HepG2 (cell line): ENCODE results near the gene NDNF. TPM values are rescaled to one million over a fixed set of nuclear protein-coding genes. Genes with fewer than 3 reads are reported as not detected.

ENCODE experiments used
- ATAC-seq: fragments of 200-7000 bp; cut with Tn5 transposase; 3 replicates; pipeline ENCODE4 v1.9.1; 2020; ENCODE audit warnings: mild to moderate bottlenecking, moderate library complexity
- BruUV-seq: library from RNA; stranded (reverse); fragments of 400-500 nt; replicated peaks from 2 replicates; lab custom pipeline; 2021; lab: Mats Ljungman, UMichigan
- CTCF ChIA-PET: fragments of 300-600 bp; formaldehyde crosslinking; extraction: SDS; loops from one replicate; lab custom pipeline; 2021; ENCODE audit warnings: low total read pairs, inconsistent platforms, low intra/inter-chr PET ratio; lab: Yijun Ruan, JAX
- POLR2A ChIA-PET: fragments of 350-600 bp; sonication (Branson Sonifier 250); formaldehyde crosslinking; loops from one replicate; lab custom pipeline; 2020; ENCODE audit warnings: antibody characterized with exemption, inconsistent platforms; lab: Yijun Ruan, JAX
- DNase-seq: peaks from one replicate; pipeline ENCODE4 v3.0.0-alpha.2; 2015; ENCODE audit warnings: low spot score
- FAIRE-seq: peaks from 3 replicates; lab custom pipeline; 2011; peaks lifted over from hg19 to GRCh38; lab: Jason Lieb, UNC
- H2AFZ ChIP-seq: one replicate; pipeline ENCODE4 v1.6.1; 2011; ENCODE audit warnings: low read length, inconsistent platforms
- H3K27ac ChIP-seq: fragments of 300-600 bp; 3 replicates; pipeline ENCODE4 v1.8.0; 2011; ENCODE audit warnings: mixed run types, mild to moderate bottlenecking, mixed read lengths, low read length, inconsistent platforms; ENCODE audit not compliant: insufficient read depth; ENCODE audit errors: extremely low read length
- H3K27me3 ChIP-seq, 2 experiments: fragments of 200-600 bp in 1 of 2; 2 replicates in 1 of 2; 3 replicates in 1 of 2; pipeline versions ENCODE4 v1.6.0 to v1.8.0; 2011; ENCODE audit warnings: low read length in 2 of 2, mild to moderate bottlenecking in 2 of 2, moderate library complexity in 2 of 2, inconsistent platforms in 1 of 2; ENCODE audit not compliant: insufficient read depth in 2 of 2, control insufficient read depth in 1 of 2
- H3K36me3 ChIP-seq, 2 experiments: fragments of 200-600 bp in 1 of 2; replicated peaks in 1 of 2; 2 replicates in 1 of 2; 3 replicates in 1 of 2; pipeline versions ENCODE4 v1.5.1 to v1.8.0; 2011; ENCODE audit warnings: low read length in 2 of 2, inconsistent platforms in 1 of 2; ENCODE audit not compliant: insufficient read depth in 2 of 2, control insufficient read depth in 1 of 2
- H3K4me1 ChIP-seq: 2 replicates; pipeline ENCODE4 v1.5.1; 2012; ENCODE audit warnings: low read length, inconsistent platforms; ENCODE audit not compliant: insufficient read depth
- H3K4me2 ChIP-seq: 2 replicates; pipeline ENCODE4 v1.6.0; 2011; ENCODE audit warnings: low read depth, low read length, inconsistent platforms
- H3K4me3 ChIP-seq, 3 experiments: fragments of 200-600 bp in 1 of 3; sonication (generic), shearing (Covaris generic) in 1 of 3; replicated peaks in 1 of 3; 2 replicates each; pipeline ENCODE4 v1.5.1; 2011 to 2016; ENCODE audit warnings: low read length in 3 of 3, inconsistent platforms in 2 of 3, low read depth in 2 of 3, mild to moderate bottlenecking in 2 of 3, control low read depth in 1 of 3, mixed read lengths in 1 of 3; ENCODE audit not compliant: insufficient read depth in 1 of 3
- H3K79me2 ChIP-seq: one replicate; pipeline ENCODE4 v1.6.1; 2011; ENCODE audit warnings: low read length, inconsistent platforms; ENCODE audit not compliant: insufficient read depth
- H3K9ac ChIP-seq: 2 replicates; pipeline ENCODE4 v1.6.0; 2011; ENCODE audit warnings: mild to moderate bottlenecking, low read depth, low read length, inconsistent platforms; ENCODE audit not compliant: insufficient read depth
- H3K9me3 ChIP-seq: 2 replicates; pipeline ENCODE4 v1.5.1; 2012; ENCODE audit warnings: mild to moderate bottlenecking, low read length
- H4K20me1 ChIP-seq: 2 replicates; pipeline ENCODE4 v1.6.0; 2011; ENCODE audit warnings: inconsistent platforms, mild to moderate bottlenecking, low read length, moderate library complexity; ENCODE audit not compliant: insufficient read depth
- AGO2 ChIP-seq: fragments of 200-400 bp; formaldehyde crosslinking; optimal IDR thresholded peaks from 2 replicates; pipeline ENCODE3; 2017; ENCODE audit warnings: mild to moderate bottlenecking, low read depth, low read length, moderate library complexity
- CBFB ChIP-seq: sonication (generic); formaldehyde crosslinking; IDR thresholded peaks from 2 replicates; pipeline ENCODE4 v1.4.0; 2020; ENCODE audit warnings: missing genetic modification reagents
- CBX5 ChIP-seq: sonication (generic); formaldehyde crosslinking; IDR thresholded peaks from 2 replicates; pipeline ENCODE4 v1.4.0; 2020; ENCODE audit warnings: missing genetic modification reagents, borderline replicate concordance
- DMTF1 ChIP-seq: sonication (generic); formaldehyde crosslinking; IDR thresholded peaks from 2 replicates; pipeline ENCODE4 v1.4.0; 2020; ENCODE audit warnings: mild to moderate bottlenecking, missing genetic modification reagents
- GTF3A ChIP-seq: sonication (generic); formaldehyde crosslinking; conservative IDR thresholded peaks from 2 replicates; pipeline ENCODE4 v1.4.0; 2020; ENCODE audit warnings: mild to moderate bottlenecking, missing genetic modification reagents
- PHF8 ChIP-seq: sonication (generic); formaldehyde crosslinking; IDR thresholded peaks from 2 replicates; pipeline ENCODE4 v1.5.0; 2020; ENCODE audit warnings: missing genetic modification reagents
- PRMT3 ChIP-seq: sonication (generic); formaldehyde crosslinking; IDR thresholded peaks from 2 replicates; pipeline ENCODE4 v1.8.1; 2022; ENCODE audit warnings: low read depth, mild to moderate bottlenecking, moderate library complexity, missing genetic modification reagents, borderline replicate concordance
- PTBP1 ChIP-seq: fragments of 200-400 bp; formaldehyde crosslinking; IDR thresholded peaks from 2 replicates; pipeline ENCODE4 v1.6.1; 2018; ENCODE audit warnings: low read length, low read depth; ENCODE audit not compliant: poor library complexity, severe bottlenecking
- RCOR2 ChIP-seq: IDR thresholded peaks from 2 replicates; pipeline ENCODE4 v1.6.1; 2016; ENCODE audit warnings: missing biosample characterization, missing genetic modification reagents
- REST ChIP-seq, 2 experiments: IDR thresholded peaks; 2 replicates each; pipeline ENCODE4 v1.6.1; 2011 to 2012; ENCODE audit warnings: low read length in 2 of 2, borderline replicate concordance in 1 of 2, low read depth in 1 of 2, mild to moderate bottlenecking in 1 of 2, moderate library complexity in 1 of 2
- WGBS: methylation state at CpG from one replicate; pipeline ENCODE4 v1.1.6; 2017; ENCODE audit warnings: low lambda C conversion rate; 5-methylcytosine and 5-hydroxymethylcytosine counted together
- in situ Hi-C: cut with HindIII; loops from 2 replicates; pipeline ENCODE4 v1.10.0; 2017; ENCODE audit warnings: low pct_unique_long_range_greater_than_20kb; ENCODE audit not compliant: extremely low pct_ligation_motif_present
- intact Hi-C: fragments of 100-400 bp; cut with micrococcal nuclease; formaldehyde crosslinking; loops from one replicate; pipeline ENCODE4 v1.10.0; 2022; ENCODE audit not compliant: unreplicated experiment
- polyA plus RNA-seq, 8 experiments: library from polyadenylated mRNA; depleted of rRNA in 3 of 8; stranded (reverse) in 7 of 8; unstranded in 1 of 8; fragments of >200 nt; fragmentation: Illumina TruSeq in 4 of 8; extraction: Trizol in 4 of 8; gene quantifications; 2 replicates each; pipeline versions ENCODE4 v1.2.1 to v1.2.3, GENCODE V29; 2011 to 2016; ENCODE audit warnings: low read depth in 4 of 8, missing spikeins in 1 of 8, mixed read lengths in 1 of 8; ENCODE audit not compliant: insufficient read depth in 1 of 8
- total RNA-seq, 5 experiments: library from RNA; depleted of rRNA; stranded (reverse); fragments of >200 nt; fragmentation: Illumina TruSeq; extraction: Trizol; gene quantifications; 2 replicates each; pipeline ENCODE4 v1.2.3, GENCODE V29; 2016; ENCODE audit warnings: low read depth in 1 of 5
- TF ChIP-seq, protein P1 (sequence below): IDR thresholded peaks from 2 replicates; pipeline ENCODE4 v1.6.1; 2016; ENCODE audit warnings: missing compliant biosample characterization, missing genetic modification reagents, borderline replicate concordance

The NDNF gene
- total and polyA plus RNA-seq, 2 of the 13 experiments (the other 11 are each of a cell fraction or from before 2014, with no cell fraction given), result not detected

DNA sequence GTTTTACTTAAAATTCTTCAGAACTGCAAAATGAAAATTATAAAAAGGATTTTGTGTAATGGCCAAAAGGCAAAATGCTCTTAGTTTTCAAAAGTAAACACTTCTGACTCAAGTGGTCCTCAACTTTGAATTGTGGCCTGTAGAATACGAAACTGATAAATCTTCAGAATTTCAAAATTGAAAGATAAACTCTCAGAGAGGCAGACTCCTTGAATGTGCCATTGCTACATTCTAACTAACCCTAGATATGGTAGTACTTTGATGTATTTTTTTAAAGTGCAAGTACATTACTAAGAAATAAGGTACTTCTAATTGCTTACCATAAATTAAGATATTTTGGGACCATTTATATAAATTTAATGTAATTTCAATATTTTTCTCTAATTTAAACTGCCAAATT, 47.4 kb upstream of the NDNF start:
- Histone ChIP-seq H2AFZ (no peak overlapping the region), H3K27me3 (no peaks in the 10 kb centered on the region), H3K79me2 (no peaks in the 10 kb centered on the region), H4K20me1 (no peaks in the 10 kb centered on the region), H3K4me2 (no peak overlapping the region), H3K9me3 (no peaks in the 10 kb centered on the region), H3K9ac (no peak overlapping the region), H3K4me3 (no peak overlapping the region), H3K36me3 (no peaks in the 10 kb centered on the region), H3K27ac (no peak overlapping the region), H3K4me1 (no peaks in the 10 kb centered on the region)
- ChIA-PET POLR2A (no interaction called here), CTCF (no interaction called here)
- BruUV-seq, result no TSS peak
- no peak for FAIRE-seq
- intact Hi-C loops, result no loop called here
- in situ Hi-C loops, result no loop called here
- WGBS, result 3% methylated on average over 1 of the region's 1 CpG
- ATAC-seq, result no peak
- TF ChIP-seq REST (IDR thresholded peaks at IDR 0.05; ENCODE audit: borderline replicate concordance in 1 of 2, low read depth in 1 of 2, low read length in 2 of 2), result no peak
- TF ChIP-seq RCOR2, result no peak
- no peak for TF ChIP-seq CBX5
- TF ChIP-seq CBFB (CRISPR knock-in tag), result no peak
- no peak for TF ChIP-seq PHF8 (CRISPR knock-in tag)
- TF ChIP-seq, protein P1, sequence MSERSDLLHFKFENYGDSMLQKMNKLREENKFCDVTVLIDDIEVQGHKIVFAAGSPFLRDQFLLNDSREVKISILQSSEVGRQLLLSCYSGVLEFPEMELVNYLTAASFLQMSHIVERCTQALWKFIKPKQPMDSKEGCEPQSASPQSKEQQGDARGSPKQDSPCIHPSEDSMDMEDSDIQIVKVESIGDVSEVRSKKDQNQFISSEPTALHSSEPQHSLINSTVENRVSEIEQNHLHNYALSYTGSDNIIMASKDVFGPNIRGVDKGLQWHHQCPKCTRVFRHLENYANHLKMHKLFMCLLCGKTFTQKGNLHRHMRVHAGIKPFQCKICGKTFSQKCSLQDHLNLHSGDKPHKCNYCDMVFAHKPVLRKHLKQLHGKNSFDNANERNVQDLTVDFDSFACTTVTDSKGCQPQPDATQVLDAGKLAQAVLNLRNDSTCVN (CRISPR knock-in tag), result no peak
- no peak for TF ChIP-seq PTBP1
- TF ChIP-seq AGO2, result no peak
- TF ChIP-seq PRMT3 (CRISPR knock-in tag), result no peak
- TF ChIP-seq DMTF1 (CRISPR knock-in tag), result no peak
- TF ChIP-seq GTF3A, result no peak
- no peak for DNase-seq
